HG03060 (cell line): ENCODE measurements around the gene ZNHIT6.
"Not testable (repeated sequence)": the region's sequence is repeated elsewhere in the genome, so short reads cannot be mapped to it uniquely, and the experiment has no call there.

ENCODE experiments used
- ATAC-seq: cut with Tn5 transposase; IDR thresholded peaks from one replicate; pipeline ENCODE4 v1.9.1; 2021; ENCODE audit warnings: low read depth, moderate number of reproducible peaks; ENCODE audit not compliant: unreplicated experiment

The ZNHIT6 gene

DNA sequence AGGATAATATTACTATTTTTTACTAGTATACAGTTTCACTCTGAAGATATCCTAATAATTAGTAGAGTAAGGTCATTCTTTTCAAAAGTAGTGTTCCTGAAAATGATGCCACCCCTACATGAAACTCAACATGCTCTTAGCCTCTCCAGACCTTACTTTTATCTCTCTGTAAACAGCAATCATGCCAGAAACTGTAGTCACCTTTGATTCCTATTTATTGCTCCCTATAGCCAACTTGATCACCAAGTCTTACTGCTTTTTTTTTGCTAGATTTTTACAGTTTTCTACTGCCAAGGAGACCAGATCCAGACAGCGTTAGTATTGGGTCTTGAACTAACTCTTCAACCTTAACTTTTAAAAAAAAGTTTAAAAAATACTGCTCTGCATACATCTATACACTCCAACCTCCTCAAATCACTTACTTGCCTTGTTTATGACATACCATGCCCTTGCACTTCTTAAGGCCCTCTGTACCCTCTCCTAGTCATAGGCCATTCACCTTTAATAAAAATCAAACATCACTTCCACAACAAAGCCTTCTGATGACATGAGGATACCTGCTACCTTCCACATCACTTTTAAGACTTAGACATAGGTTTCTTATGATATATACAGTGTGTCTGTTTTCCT lies 36.1 kb downstream of the ZNHIT6 start:
- no peak for ATAC-seq

DNA sequence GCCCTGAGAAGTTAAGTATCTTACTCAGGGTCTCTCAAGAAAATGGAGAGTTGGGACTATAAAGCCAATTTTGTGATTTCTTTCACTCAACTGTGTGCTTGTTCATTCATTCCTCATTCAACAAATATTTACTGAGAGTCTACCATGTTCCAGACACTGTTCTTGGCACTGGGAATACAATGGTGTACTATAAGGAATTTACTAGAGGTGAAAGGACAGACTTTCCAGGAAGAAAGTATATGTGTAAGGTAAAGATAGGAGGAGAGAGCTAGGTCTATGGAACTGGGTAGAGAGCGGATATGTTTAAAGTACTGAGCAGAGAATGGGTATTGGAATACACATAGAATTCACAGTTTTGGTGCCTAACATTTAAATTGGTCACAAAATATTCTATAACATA lies 42.3 kb downstream of the ZNHIT6 start:
- no peak for ATAC-seq

DNA sequence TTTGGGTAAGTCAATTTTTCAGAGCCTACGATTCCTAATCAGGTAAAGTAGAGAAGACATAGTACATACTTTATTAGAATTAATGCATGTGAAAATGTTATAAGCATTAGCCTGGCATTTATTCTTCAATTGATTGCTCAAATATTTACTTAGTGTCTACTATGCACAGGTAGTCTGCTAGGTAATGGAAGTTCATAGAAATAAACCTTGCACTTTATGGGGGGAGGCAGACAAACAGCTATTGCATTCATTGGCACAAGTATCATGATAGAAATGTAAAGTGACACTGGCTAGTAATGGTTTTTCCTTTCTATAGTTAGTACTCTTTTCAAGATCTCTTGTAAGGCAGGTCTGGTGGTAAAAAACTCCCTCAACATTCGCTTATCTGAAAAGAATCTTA lies 44.9 kb downstream of the ZNHIT6 start:
- no peak for ATAC-seq

DNA sequence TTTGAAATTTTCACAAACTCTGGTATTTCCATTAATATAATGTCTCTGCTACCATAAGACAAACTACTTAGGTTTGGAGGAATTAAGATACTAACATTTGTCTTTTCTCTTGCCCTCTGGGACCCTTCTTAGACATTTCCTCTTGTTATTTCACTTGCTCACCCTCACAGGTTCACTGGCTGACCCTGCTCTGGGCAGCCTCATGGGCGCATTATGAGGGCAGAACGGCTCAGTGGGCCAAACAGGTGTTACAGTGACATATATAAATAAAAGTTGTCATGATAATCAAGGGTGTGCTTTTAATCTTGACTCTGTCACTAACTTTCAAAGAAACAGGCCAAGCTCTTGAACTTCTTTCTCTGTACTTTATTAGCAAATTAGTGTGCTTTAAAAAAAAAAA lies 46.5 kb downstream of the ZNHIT6 start:
- no peak for ATAC-seq

DNA sequence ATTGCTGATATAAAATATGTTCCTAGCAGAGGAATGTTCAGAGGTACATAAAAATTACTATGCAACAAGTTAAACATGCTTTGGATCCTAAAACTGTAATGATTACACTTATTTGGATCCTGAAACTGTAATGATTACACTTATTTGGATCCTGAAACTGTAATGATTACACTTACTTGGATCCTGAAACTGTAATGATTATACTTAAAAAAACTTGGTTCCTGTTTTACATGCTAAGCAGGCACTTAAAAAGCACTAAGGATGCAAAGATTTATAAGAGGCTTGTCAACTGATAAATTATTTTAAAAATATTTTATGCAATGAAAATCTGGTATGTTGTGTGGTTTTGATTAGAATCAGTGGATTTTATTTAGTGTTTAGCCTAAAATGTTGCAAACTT lies 47.7 kb downstream of the ZNHIT6 start:
- no peak for ATAC-seq

DNA sequence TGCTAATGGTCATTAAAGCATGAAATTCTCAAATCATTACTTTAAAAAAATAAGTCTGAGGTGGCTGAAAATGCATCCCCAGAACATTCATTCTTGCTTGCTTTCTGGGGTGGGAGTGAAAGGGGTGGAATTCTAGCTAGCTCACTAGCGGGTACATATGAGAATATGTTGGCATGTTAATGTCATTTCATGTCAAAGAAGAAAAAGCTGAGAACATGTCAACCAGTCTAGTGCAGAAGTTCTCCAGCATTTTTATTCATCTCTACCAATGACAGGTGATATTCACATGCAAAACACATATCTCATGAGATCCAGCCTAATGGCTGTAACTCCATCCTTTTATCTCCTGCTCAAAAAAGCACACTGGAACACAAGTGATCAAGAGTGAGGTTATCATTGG lies 49.1 kb downstream of the ZNHIT6 start:
- ATAC-seq, result no peak

DNA sequence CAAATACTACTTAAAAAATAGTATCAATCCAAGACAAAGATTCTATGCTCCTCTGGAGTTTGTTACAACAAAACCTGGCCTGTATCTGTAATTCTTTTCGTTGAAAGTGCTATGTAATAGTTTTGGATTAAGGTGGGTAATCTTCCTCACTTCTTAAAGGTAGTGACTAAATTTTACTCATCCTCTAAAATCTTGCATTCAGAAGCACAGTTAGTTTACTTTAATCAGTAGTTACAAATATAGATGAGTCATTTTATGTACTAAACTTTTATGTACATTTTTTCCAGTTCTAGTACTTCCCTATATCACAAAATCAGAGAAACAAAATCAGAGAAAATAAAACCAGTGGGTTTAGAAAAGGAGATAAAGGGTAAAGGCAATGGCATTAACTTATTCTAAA lies 51.3 kb downstream of the ZNHIT6 start:
- ATAC-seq, result no peak

DNA sequence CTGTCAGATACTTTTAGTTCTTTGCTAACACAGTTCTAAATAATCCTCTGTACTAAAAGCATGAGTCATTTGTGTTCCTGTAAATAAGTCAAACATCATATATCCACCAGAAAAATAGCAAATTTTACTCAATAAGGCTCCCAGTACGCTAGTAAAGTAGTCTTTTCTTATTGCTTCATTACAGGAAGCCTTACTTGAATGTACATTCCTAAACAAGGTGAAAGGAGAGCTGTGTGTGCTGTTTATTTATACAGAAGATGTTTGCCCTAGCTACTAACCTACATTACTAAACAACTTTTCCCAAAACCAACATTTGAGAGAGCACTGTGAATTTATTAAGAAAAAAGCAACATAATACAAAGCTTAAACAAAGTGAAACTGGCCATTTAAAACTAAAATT lies 52.0 kb downstream of the ZNHIT6 start:
- no peak for ATAC-seq

DNA sequence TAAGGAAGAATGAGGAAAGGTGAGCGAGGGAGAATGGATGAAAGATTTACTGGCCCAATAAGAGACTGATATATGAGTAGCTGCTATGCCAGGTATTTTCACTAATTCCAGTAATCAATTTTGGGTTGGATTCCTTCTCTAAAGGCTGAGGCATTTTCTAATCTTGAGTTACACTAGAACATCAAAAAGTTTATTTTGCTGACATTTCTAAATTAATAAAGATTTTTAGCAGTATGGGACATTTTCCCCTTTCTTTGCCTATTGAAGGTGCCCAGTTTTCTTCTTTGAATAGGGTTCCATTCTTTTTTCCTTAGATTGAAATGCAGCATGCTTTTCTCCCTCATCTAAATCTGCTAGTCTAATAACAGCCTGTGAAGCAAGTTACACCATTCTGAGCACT lies 52.9 kb downstream of the ZNHIT6 start:
- no peak for ATAC-seq

DNA sequence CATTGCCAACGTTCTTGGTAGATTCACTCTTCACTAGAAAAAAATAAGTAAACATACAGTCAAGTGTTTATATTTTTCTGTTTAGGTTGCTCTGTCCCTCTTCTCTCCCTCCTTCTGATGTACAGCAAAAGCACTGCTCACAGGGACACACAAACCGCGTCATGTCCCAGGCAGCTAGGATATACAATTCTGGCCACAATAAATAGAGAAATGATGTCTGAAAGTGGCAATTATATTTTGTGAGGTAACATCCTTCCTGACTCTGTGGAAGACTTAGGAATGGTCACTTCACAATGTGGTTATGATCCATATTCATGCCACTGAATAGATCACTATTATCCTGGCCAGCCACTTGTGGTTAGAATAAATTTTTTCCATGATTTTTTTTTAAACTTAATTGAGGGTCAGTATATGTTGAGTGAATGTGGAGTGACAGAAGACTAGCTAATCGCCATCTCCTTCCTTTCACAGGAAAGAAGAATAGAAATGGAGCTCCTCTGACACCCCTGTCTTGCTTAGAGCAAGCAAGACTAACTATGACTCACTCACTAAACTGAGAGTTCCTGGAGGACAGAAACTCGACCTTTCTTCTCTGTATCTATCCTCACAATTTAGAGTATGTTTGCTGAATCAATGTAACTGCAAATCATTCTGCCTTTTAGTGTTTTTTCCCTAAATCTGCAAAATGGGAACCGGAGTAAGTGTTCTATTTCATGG lies 54.0 kb downstream of the ZNHIT6 start:
- no peak for ATAC-seq

DNA sequence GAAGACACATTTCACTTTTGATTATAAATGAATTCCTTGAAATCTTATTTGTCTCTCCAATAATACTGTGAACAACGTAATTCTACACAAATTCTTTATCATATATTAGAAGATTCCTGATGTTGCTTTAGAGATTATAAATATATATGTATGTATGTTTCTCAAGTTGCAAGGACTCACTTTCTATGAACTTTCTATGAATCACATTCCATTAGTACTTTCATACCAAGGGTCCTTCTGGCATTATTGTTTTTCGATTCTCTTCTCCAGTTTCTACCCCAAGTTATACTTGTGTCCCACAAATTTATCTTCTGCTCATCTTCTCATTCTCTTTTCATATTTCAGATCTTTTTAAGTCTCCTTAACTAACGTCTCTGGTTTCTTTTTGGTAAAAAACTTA lies 55.9 kb downstream of the ZNHIT6 start:
- ATAC-seq, result no peak

DNA sequence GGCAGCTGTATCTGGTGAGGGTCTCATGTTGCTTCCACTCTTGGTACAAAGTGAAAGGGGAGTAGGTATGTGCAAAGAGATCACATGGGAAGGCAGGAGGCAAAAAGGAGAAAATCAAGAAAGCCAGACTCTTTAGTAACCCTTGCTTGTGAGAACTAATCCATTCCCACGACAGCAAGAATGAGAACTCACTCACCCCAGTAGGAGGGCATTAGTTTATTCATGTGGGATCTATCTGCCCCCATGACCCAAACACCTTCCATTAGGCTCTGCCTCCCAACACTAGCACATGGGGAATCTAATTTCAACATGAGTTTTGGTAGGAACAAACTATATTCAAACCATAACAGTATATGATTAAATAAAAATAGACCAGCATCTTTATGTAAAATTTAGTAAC lies 57.6 kb downstream of the ZNHIT6 start:
- no peak for ATAC-seq

DNA sequence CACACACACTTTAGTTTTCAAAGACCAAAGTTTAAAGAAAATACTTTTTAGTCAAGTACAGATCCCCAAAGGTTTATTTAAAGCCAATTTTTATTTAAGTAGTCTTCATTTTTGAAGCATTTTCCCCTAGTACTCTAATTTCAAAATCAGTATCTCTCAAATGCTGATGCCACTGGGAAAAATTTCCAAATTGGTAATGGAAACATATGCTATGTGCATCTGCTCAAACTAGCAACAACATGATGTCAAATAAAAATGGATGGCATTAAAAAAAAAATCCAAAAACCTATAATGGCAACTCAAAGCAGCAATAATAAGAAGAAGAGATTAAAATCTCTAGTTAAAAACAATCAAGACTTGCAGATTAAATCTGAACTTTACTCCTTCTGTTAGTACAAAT lies 58.6 kb downstream of the ZNHIT6 start:
- no peak for ATAC-seq

DNA sequence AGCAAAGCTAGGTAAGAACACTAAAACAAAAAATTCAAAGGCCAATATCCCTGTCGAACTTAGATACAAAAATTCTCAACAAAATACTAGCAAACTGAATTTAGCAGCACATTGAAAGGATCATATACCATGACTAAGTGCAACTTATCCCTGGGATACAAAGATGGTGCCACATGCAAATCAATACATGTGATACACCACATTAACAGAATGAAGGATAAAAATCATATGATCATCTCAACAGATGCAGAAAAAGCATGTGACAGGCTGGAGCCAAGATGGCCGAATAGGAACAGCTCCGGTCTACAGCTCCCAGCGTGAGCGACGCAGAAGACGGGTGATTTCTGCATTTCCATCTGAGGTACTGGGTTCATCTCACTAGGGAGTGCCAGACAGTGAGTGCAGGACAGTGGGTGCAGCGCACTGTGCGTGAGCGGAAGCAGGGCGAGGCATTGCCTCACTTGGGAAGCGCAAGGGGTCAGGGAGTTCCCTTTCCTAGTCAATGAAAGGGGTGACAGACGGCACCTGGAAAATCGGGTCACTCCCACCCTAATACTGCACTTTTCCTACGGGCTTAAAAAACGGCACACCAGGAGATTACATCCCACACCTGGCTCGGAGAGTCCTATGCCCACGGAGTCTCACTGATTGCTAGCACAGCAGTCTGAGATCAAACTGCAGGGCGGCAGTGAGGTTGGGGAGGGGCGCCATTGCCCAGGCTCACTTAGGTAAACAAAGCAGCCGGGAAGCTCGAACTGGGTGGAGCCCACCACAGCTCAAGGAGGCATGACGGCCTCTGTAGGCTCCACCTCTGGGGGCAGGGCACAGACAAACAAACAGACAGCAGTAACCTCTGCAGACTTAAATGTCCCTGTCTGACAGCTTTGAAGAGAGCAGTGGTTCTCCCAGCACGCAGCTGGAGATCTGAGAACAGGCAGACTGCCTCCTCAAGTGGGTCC lies 66.4 kb downstream of the ZNHIT6 start:
- not testable (repeated sequence) for ATAC-seq

DNA sequence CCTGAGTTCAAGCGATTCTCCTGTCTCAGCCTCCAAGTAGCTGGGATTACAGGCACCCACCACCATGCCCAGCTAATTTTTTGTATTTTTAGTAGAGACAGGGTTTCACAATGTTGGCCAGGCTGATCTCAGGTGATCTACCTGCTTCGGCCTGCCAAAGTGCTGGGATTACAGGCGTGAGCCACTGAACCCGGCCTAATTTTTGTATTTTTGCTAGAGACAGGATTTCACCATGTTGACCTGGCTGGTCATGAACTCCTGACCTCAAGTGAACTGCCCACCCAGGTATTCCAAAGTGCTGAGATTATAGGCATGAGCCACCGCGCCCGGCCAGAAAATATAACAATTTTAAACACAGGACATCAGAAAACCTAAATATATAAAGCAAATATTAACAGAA lies 68.3 kb downstream of the ZNHIT6 start:
- ATAC-seq, result not testable (repeated sequence)

DNA sequence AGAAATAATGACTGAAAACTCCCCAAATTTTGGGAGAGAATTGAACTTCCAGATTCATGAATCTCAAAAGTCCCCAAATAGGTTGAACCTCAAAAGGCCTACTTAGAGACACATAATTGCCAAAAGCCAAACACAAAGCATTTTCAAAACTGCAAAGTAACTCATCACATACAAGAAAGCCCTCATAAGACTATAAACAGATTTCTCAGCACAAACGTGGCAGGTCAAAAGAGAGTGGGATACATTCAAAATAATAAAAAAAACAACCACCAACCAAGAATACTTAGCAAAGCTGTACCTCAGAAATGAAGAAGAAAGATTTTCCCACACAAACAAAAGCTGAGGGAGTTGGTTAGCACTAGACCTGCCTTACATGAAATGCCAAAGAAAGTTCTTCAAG lies 69.8 kb downstream of the ZNHIT6 start:
- no peak for ATAC-seq

DNA sequence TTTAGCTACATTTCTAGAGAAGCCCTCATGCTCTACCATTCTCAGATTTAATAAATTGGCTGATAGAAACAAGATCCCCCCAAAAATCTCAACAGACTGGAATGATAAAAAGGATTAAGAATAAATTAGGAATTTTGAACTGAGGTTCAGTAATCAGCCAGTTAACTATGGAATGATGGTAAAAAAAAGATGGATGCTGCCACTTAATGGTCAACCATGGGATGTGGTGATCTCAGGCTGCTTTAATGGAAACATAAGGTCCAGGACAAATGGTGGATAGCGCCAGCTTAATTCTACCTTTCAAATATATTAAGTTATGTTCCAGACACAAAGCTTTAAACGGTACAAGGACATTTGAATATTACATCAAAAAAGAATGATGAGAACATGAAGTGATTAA lies 77.7 kb downstream of the ZNHIT6 start:
- no peak for ATAC-seq

DNA sequence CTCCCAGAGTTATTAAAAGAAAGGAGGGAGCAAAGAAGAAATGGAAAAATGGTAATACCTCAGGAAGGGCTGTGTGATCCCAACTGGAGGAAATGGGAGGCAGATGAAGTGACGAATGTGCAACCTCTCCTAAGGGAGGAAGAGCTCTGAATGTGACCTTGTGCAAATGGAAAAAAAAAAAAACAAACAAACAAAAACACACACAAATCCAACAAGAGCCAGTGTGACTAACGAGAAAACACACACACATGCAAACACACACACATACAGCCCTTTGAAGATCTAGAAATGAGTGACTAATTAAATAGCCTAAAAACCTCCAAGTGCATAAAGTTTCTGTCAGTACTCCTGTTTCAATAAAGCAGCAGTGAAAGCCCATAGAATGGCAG lies 78.7 kb downstream of the ZNHIT6 start:
- ATAC-seq, result no peak

DNA sequence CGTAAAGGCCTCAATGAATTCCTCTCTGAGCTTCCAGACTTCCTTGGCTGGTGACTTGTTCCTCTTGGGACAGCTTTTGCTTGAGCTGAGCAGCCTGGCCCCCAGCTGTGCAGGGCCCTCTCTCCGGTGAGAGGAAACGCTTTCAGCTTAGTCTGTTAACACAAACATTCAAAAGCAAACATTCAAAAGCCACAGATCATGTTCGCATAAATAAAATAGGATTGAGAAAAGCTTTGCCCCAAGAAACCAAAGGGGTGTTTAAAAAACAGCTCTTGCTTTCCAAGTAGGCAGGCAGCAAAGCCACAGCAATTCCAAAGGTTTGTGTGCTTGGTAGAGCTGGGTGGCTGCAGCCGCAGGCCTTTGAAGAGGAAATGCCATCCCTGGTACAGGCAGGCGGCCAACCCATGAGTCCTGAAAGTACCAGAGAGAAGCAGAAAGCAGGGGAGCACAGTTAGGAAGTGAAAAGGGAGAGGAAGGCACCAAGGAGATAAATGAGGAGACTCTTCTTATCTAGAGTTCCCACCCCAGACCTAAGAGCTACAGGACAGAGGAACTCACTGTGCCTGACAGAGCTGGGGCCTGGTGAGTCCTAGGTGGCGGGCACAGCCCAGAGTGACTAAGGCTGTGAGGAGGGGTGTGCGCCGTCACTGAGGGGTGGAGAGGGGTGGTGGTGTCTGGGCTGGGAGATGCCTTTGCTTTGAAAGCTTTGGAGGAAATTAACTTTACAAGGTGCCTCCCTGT lies 79.3 kb downstream of the ZNHIT6 start:
- no peak for ATAC-seq

DNA sequence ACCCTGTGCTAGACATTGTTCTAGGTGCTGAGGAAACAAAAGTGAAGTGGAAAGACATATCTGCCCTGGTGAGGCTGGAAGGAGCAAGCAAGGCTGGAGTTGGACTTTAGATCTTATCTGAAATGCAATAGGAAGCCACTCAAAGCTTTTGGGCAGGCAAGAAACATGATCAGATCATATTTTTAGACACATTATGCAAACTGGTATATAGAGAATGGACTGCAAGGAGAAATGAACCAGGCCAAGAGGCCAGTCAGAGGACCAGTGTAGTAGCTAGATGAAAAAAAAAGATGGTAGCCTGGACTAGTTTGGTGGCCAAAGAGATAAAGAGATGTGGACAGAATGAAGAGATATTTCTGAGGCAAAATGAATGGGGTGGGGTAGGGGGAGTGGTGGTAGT lies 81.4 kb downstream of the ZNHIT6 start:
- ATAC-seq, result no peak

DNA sequence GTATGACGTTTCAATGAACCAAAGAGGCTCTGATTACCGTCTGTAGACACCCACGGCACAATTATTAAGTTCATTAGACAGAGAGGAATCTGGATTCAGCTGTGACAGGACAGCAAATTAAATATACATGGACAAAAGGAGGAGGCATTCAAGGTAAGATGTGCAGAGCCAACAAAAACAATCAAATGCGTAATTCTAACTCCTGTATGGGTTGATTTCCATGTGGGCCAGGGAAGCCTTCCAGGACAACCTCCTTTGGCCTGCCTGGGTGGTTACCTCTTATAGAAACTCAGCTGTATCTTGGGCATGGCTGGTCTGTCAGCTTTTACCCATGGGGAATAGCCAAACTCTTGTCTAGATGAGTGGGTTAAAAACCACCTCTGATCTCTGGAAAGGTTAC lies 83.9 kb downstream of the ZNHIT6 start:
- ATAC-seq, result no peak
